CD4-positive, alpha-beta T cell treated with Interleukin-15 for 4 hours (primary cell): ENCODE results near the gene RASGRP2.

Source experiments
- DNase-seq: peaks from one replicate; pipeline ENCODE4 v3.0.0-alpha.2; 2020; ENCODE audit warnings: low spot score

The RASGRP2 gene

DNA sequence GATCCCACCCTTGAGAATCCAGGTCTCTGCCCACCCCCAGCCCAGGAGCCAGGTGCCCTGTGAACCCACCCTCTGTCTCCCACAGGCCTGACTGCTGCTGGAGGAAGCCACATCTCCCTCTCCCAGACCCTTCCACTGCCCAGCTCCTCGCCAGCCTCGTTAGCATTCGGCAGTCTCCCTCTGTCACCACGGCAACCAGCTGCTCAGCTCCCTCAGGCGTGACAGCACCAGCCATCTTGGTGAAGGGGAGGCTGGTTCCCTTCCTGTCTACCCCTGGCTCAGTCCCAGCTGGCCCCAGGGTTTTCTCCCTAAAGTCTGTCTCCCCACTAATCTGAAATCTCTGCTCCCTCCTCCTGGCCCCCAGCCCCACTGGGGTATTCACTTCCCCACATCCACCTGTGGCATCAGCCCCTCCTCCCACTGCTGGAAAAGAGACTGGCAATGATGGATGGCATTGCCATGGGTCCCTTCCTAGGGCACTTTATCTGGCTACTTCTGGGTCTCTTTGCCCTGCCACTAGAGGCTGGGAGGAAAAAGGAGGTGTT, 49.0 kb downstream of the RASGRP2 start:
- no peak for DNase-seq

GRCh38 chr11:64694026-64694755, 49.8 kb downstream of the RASGRP2 start:
- DNase-seq, result no peak

GRCh38 chr11:64692764-64693331, 51.1 kb downstream of the RASGRP2 start:
- no peak for DNase-seq

DNA sequence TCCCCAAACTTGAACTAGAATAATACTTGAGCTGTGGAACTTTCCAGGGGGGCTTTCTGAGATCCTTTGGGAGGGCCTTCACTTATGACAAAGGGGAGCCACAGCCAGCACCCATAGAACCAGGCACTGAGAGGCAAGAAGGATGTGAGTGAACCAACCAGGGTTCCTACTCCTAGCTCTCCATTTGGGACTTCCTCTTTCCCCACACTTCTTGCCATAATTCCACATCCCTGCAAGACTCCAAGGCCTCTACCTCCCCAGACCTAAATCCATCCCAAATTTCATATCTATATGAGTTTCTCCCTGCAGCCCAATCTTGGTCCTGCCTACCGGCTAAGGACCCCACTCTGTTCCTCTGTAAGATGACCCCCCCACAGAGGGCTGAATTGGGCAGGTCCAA, 52.4 kb downstream of the RASGRP2 start:
- no peak for DNase-seq

DNA sequence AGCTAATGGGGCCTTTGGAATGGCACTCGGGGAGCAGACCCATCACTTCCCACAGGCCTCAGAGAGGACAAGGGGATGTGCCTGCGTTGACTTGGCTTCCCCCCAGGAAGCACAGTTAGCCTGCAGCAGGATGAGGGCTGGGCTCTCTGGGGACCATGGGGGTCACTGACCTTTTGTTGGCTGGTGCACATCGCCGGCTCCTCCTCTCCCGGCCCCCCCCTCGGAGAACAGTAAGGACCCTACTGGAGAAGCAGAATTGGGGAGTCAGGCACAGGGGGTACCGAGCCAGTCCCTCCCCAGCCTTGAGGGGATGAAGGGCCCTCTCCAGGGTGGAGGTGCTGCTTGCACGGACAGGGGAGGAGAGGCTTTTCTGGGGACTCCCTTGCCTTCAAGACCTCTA, 53.7 kb downstream of the RASGRP2 start:
- no peak for DNase-seq

DNA sequence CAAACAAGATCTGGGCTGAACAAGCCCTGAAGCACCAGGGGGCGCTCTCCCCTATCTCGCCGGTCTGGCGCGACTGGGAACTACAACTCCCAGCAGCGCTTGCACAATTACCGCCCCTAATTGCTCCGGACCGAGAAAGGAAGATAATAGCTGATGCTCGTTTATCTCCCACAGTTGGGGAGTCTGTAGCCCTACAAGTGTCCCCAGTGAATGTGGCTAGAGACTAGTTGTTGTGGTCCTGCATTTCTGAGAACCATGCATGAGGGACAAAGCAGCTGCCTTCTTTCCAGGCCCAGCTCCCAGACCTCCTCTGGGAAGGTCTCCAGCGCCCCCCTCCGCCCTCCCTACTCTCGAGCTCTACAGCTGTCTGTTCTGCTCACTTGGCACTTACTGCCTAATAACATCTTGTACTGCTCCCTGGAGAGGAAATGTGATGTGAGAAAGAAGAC, 55.4 kb downstream of the RASGRP2 start:
- peak; percentile 90 for DNase-seq

GRCh38 chr11:64687643-64688533, 56.1 kb downstream of the RASGRP2 start:
- DNase-seq, result no peak

GRCh38 chr11:64687204-64687603, 56.7 kb downstream of the RASGRP2 start:
- DNase-seq, result no peak

GRCh38 chr11:64686466-64687170, 57.3 kb downstream of the RASGRP2 start:
- no peak for DNase-seq

DNA sequence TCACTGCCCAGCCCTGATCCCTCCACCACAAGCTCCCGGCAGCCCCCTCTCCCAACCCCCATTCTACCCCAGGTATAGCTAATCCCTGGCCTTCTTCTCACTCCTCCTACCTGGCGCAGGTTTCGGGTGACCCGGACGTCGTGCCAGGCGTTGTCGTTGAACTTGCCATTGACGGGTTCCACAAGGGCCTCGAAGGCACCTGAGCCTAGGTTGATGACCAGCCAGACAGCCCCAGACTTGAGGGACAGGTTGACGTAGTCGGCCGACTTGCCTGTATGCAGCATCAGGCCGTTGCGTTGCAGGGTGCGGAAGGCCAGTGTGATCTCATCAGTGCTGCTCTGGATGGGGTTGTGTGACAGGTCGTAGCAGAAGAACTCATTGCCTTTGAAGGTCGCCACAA, 58.4 kb downstream of the RASGRP2 start:
- DNase-seq, result no peak

DNA sequence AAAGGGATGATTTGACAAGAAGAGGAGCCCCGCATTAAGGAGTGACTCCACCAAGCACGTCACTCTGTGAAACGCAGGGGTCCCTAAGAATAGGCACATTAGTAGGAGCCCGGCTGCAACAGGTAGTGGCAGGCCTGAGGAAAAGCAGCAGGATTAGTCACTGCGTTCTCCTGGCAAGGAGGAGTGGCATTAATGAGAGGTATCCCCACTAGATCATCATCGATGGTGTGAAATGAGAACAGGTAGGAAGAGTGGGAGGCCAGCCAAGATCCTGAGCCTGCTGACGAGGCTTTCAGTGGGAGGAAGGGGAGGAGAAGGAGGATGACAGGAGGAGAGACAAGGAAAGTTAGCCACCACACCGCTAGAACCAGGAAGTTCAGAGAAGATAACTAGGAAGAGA, 59.6 kb downstream of the RASGRP2 start:
- DNase-seq, result no peak

GRCh38 chr11:64681171-64681570, 62.8 kb downstream of the RASGRP2 start:
- no peak for DNase-seq

- DNase-seq, result no peak
Observed at GRCh38 chr11:64679846-64680245, 64.1 kb downstream of the RASGRP2 start.

DNA sequence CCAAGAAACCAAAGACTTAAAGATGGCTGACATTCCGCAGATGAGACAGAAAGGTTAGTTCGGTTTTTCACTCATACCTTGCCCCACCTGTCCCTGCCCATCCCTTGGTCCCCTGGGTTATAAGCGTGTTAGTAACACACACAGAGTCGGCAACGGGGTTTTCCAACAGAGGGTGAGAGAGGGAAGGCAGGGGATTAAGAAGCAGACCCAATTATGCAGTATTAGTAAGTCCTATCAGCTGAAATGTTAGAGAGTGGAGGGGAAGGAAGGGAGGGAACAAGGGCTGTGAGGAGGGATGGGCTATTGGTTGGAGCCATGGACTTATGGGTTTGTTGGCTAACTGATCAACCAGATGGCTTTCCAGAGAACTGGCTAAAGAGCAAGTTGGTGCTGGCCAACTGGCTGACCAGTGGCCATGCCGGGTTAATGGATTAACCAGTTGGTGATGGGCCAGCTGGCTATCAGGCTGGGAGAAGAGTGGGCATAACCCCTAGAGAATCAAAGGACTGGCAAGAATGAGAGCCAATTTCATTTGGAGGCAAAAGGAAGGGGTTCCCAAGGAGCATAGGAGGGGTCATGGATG, 66.4 kb downstream of the RASGRP2 start:
- DNase-seq, result no peak
